HG02798 (cell line): ENCODE results near the gene BAZ2B.
"Not testable (repeated sequence)": the region's sequence is repeated elsewhere in the genome, so short reads cannot be mapped to it uniquely, and the experiment has no call there.

ENCODE experiments used
- ATAC-seq: cut with Tn5 transposase; IDR thresholded peaks from one replicate; pipeline ENCODE4 v1.9.1; 2021; ENCODE audit warnings: mild to moderate bottlenecking; ENCODE audit not compliant: unreplicated experiment, poor library complexity

Gene BAZ2B

GRCh38 chr2:159442159-159442852 is 174.0 kb downstream of the BAZ2B start:
- ATAC-seq = no peak

- ATAC-seq = no peak
Measured at GRCh38 chr2:159441182-159441581, 175.2 kb downstream of the BAZ2B start.

DNA sequence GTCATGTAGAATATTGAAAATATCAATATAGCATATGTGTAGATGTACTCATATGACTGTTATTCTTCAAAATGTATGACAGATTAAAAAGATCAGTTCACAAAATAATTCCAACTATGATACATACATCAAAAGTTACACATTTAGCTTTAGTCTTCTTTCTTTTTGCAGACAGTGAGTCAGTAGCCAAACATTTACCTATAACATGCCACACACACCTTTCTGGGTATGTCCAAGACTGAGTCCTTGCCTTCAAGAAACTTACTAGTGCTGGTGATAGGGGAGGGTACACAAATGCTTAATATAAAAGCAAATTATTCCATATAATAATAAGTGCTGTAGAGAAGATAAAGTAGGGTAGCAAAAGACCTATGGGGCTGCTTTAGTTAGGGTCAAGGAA is 176.9 kb downstream of the BAZ2B start:
- ATAC-seq = no peak

- ATAC-seq = no peak
Measured at GRCh38 chr2:159438720-159439353, 177.5 kb downstream of the BAZ2B start.

DNA sequence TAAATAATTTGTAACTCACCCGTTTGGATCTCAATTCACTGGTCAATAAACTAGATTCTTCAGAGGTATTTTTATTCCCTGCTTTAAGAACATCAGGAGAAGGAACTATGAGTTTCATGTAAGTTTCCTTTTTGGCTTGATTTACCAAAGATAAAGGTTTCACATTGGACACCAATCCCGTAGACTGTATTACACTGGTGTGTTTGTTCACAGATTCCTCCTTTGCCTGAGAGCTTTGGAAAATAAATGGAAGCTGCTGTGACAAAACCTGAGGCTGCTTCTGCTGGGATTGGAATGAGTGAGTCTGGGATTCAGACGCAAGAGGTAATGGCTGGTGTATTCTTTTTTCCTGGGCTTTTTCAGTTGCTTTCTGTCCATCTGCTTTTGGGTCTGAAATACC is 178.1 kb downstream of the BAZ2B start:
- no peak for ATAC-seq

DNA sequence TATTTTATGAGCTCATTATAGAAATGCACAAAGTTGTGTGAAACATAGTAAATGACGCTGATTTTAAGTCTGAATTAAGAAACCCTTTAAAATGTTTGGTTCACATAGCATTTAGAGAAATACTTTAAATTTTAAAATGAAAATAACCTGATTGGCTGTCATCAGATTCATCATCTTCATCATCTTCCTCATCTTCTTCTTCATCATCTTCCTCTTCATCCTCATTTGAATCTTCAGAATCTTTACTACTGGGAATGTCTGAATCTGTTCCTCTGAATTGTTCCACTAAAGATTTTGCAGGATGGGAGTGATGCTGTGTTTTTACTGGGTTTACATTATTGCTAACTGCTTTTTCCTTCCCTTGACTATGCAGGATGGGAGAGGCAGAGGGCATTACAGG is 183.7 kb downstream of the BAZ2B start:
- ATAC-seq = no peak

GRCh38 chr2:159427048-159427447 is 189.3 kb downstream of the BAZ2B start:
- no peak for ATAC-seq

GRCh38 chr2:159419403-159419802 is 196.9 kb downstream of the BAZ2B start:
- no peak for ATAC-seq

- no peak for ATAC-seq
Measured at GRCh38 chr2:159411460-159411859, 204.9 kb downstream of the BAZ2B start.

GRCh38 chr2:159410276-159410675 is 206.1 kb downstream of the BAZ2B start:
- ATAC-seq = no peak

GRCh38 chr2:159409116-159409800 is 207.1 kb downstream of the BAZ2B start:
- ATAC-seq = no peak

DNA sequence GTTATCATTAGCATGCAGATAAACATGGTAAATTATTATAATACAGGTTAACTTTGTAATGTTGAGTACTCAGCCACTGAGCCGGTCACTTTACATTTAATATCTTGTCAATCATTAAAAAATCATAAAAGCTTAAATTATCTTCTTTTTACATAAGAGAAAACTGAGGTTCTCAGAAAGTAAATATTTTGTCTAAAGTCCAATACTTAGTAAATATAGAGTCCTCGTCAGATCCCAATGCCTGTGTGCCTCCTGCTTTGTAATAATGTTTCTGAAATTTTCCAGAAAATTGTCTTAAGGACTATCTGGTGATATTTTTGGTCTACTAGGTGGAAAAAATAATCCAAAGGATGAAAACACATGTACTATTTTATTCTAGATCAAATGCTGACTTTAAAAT is 213.6 kb downstream of the BAZ2B start:
- no peak for ATAC-seq

GRCh38 chr2:159402160-159402559 is 214.2 kb downstream of the BAZ2B start:
- ATAC-seq = not testable (repeated sequence)

DNA sequence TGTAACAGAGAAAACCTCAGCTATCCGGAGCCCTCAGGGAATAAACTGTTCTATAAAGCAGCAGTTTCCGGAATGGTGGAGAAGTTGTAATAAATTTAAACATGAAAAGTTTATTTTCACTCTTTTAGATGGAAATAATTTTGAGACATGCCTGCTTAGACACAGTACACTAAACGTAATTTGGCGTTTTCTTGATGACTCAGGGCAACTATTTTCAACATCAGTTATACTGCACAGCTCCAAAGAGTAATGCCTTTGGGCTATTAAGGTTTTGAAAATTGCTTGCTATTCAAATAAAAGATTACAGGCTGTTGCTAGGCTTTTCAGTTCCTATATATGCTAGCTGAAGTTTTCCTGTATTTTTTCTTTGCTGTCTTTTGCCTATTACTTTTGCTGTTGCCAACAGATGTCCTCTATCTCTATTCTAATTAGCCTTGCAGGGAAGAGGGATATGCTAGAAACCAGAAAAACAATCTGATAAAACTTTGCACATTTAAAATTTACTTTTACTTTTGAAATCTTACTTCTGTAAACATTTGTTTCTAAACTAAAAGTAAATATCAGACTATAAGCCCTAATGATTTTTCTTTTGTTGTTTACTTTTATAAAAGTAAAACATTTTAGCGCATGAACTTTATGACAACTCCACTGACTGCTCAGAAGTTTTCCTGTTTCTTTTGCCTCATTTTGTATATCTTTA is 216.5 kb downstream of the BAZ2B start:
- ATAC-seq = no peak

DNA sequence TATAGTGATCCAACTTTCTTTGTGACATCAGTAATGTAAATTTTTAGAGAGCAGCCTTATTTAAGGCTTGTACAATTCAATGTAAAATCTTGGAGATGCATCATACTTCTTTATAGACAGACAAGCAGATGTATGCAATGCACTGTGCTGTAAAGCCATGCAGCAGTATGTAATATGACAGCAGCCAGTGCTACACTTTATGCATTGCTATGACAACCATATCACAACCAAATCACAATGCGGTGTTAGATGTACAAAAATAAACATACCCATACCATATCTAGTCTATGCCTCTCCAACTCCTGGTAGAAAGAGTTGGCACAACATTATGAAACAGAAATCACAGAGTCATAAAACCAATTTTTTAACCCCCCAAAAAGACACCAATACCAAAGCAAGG is 219.5 kb downstream of the BAZ2B start:
- no peak for ATAC-seq

GRCh38 chr2:159382447-159383028 is 233.8 kb downstream of the BAZ2B start:
- ATAC-seq = no peak

- ATAC-seq = peak; percentile 50
Measured at GRCh38 chr2:159381574-159381973, 234.8 kb downstream of the BAZ2B start.

DNA sequence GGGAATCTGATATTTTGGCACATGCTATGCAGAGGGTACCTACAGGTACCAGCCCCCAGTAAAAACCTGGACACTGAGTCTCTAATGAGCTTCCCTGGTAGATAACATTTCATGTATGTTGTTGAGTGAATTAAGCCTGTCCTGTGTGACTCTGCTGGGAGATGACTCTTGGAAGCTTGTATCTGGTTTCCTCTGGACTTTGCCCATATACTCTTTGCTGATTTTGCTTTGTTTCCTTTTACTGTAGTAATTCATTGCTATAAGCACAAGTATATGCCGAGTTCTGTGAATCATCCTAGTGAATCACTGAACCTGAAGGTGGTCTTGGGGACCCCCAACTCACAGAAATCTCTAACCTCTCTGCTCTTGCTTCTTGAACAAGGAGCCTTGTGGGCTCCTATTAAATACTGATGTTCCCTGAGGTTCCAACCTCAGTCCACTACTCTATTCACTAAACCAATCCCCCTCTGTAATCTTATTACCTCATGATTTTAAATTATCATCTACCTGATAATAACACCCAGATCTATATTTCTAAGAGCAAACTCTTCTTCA is 235.6 kb downstream of the BAZ2B start:
- ATAC-seq = no peak

- peak; percentile 56 for ATAC-seq
Measured at GRCh38 chr2:159379181-159379580, 237.2 kb downstream of the BAZ2B start.

- no peak for ATAC-seq
Measured at GRCh38 chr2:159375241-159375640, 241.1 kb downstream of the BAZ2B start.
